Endothelial cell (in vitro differentiated cells): ENCODE data around the gene TMEM176B. TPM values are rescaled to one million over a fixed set of nuclear protein-coding genes. Genes with fewer than 3 reads are reported as not detected.
"Not testable (repeated sequence)": the region's sequence is repeated elsewhere in the genome, so short reads cannot be mapped to it uniquely, and the experiment has no call there.

Experiments used
- DNase-seq: peaks from one replicate; pipeline ENCODE4 v3.0.0; 2021; ENCODE audit warnings: low spot score
- H3K27ac Mint-ChIP-seq: one replicate; pipeline ENCODE4 v1.8.0; 2021; ENCODE audit warnings: mixed read lengths, inconsistent platforms; ENCODE audit not compliant: unreplicated experiment
- H3K27me3 Mint-ChIP-seq: one replicate; pipeline ENCODE4 v1.8.0; 2021; ENCODE audit warnings: mild to moderate bottlenecking, moderate library complexity, mixed read lengths, inconsistent platforms; ENCODE audit not compliant: unreplicated experiment
- H3K36me3 Mint-ChIP-seq: one replicate; pipeline ENCODE4 v1.8.0; 2021; ENCODE audit warnings: mild to moderate bottlenecking, low read depth, mixed read lengths, inconsistent platforms; ENCODE audit not compliant: unreplicated experiment
- H3K4me1 Mint-ChIP-seq: one replicate; pipeline ENCODE4 v1.8.0; 2021; ENCODE audit warnings: mild to moderate bottlenecking, mixed read lengths, inconsistent platforms; ENCODE audit not compliant: unreplicated experiment
- H3K4me3 Mint-ChIP-seq: one replicate; pipeline ENCODE4 v1.8.0; 2021; ENCODE audit warnings: mild to moderate bottlenecking, mixed read lengths, inconsistent platforms; ENCODE audit not compliant: unreplicated experiment
- H3K9me3 Mint-ChIP-seq: one replicate; pipeline ENCODE4 v1.8.0; 2021; ENCODE audit warnings: mixed read lengths, inconsistent platforms; ENCODE audit not compliant: unreplicated experiment
- CTCF ChIP-seq: fragments of 200-600 bp; sonication (generic); IDR thresholded peaks from one replicate; pipeline ENCODE4 v1.5.0; 2021; ENCODE audit warnings: antibody characterized with exemption; ENCODE audit not compliant: unreplicated experiment
- total RNA-seq: library from RNA; stranded (reverse); fragmentation: NEBNext Ultra II Directional; extraction: Animal tissue kit (Norgen Biotek cat#: 25700); gene quantifications from one replicate; pipeline ENCODE4 v1.2.1, GENCODE V29; 2021; ENCODE audit not compliant: unreplicated experiment

The TMEM176B gene
- total RNA-seq, 1 donor from 2014 or later: 1.4 TPM

GRCh38 chr7:150778014-150778737, 22.0 kb downstream of the TMEM176B start:
- Mint-ChIP-seq H3K9me3 (no peaks in the 10 kb centered on the region), H3K4me1 (peaks cover 7% of the 10 kb centered on the region), H3K27me3 (peaks cover 2% of the 10 kb centered on the region), H3K36me3 (no peaks in the 10 kb centered on the region), H3K4me3 (no peak overlapping the region), H3K27ac (no peak overlapping the region)
- TF ChIP-seq CTCF: no peak
- DNase-seq: no peak

GRCh38 chr7:150774131-150774530, 26.0 kb downstream of the TMEM176B start:
- not testable (repeated sequence) for DNase-seq, H3K4me1 Mint-ChIP-seq, H3K9me3 Mint-ChIP-seq, H3K27me3 Mint-ChIP-seq, H3K27ac Mint-ChIP-seq, H3K36me3 Mint-ChIP-seq
- peak overlapping the region; percentile 12 for H3K4me3 Mint-ChIP-seq

- Mint-ChIP-seq H3K27me3 (no peaks in the 10 kb centered on the region), H3K9me3 (no peaks in the 10 kb centered on the region)
Measured at GRCh38 chr7:150769768-150770167, 30.4 kb downstream of the TMEM176B start.

GRCh38 chr7:150766334-150766709, 33.8 kb downstream of the TMEM176B start:
- Mint-ChIP-seq H3K27ac (no peak overlapping the region), H3K4me3 (no peak overlapping the region), H3K9me3 (no peaks in the 10 kb centered on the region), H3K4me1 (peaks cover 2% of the 10 kb centered on the region), H3K27me3 (no peaks in the 10 kb centered on the region), H3K36me3 (no peaks in the 10 kb centered on the region)
- DNase-seq: no peak
- no peak for TF ChIP-seq CTCF

More at GRCh38 chr7:150769768-150770167, 30.4 kb downstream of the TMEM176B start:
- no peaks in the 10 kb centered on the region for H3K36me3 Mint-ChIP-seq
- no peak overlapping the region for H3K27ac Mint-ChIP-seq
- DNase-seq: no peak
- H3K4me1 Mint-ChIP-seq: peaks cover 1% of the 10 kb centered on the region
- no peak for TF ChIP-seq CTCF
- no peak overlapping the region for H3K4me3 Mint-ChIP-seq

GRCh38 chr7:150759479-150759878, 40.7 kb downstream of the TMEM176B start:
- Mint-ChIP-seq H3K36me3 (no peaks in the 10 kb centered on the region), H3K9me3 (no peaks in the 10 kb centered on the region), H3K27ac (no peak overlapping the region), H3K27me3 (no peaks in the 10 kb centered on the region), H3K4me3 (no peak overlapping the region), H3K4me1 (peaks cover 23% of the 10 kb centered on the region)
- no peak for DNase-seq
- TF ChIP-seq CTCF: no peak
